ENCODE results near the gene MYO9B.
"Not testable (repeated sequence)": the region's sequence is repeated elsewhere in the genome, so short reads cannot be mapped to it uniquely, and the experiment has no call there.

MYO9B gene

GRCh38 chr19:17145546-17146497 is 70.2 kb downstream of the MYO9B start:
- DNase-seq (ENCODE audit: low spot score): no peak

GRCh38 chr19:17148130-17148529 is 72.6 kb downstream of the MYO9B start:
- no peak for DNase-seq (ENCODE audit: low spot score)

- no peak for DNase-seq (ENCODE audit: low spot score)
Measured at GRCh38 chr19:17149393-17150135, 74.0 kb downstream of the MYO9B start.

- no peak for DNase-seq (ENCODE audit: low spot score)
Measured at GRCh38 chr19:17153996-17154395, 78.4 kb downstream of the MYO9B start.

- DNase-seq (ENCODE audit: low spot score): no peak
Measured at GRCh38 chr19:17155251-17155650, 79.7 kb downstream of the MYO9B start.

GRCh38 chr19:17156296-17156946 is 80.8 kb downstream of the MYO9B start:
- no peak for DNase-seq (ENCODE audit: low spot score)

- no peak for DNase-seq (ENCODE audit: low spot score)
Measured at GRCh38 chr19:17156947-17157302, 81.3 kb downstream of the MYO9B start.

- DNase-seq (ENCODE audit: low spot score): no peak
Measured at GRCh38 chr19:17158584-17158983, 83.0 kb downstream of the MYO9B start.

GRCh38 chr19:17159466-17160393 is 84.2 kb downstream of the MYO9B start:
- no peak for DNase-seq (ENCODE audit: low spot score)

- DNase-seq (ENCODE audit: low spot score): no peak
Measured at GRCh38 chr19:17160908-17161307, 85.3 kb downstream of the MYO9B start.

GRCh38 chr19:17162131-17162530 is 86.6 kb downstream of the MYO9B start:
- not testable (repeated sequence) for DNase-seq (ENCODE audit: low spot score)

GRCh38 chr19:17162580-17162979 is 87.0 kb downstream of the MYO9B start:
- DNase-seq (ENCODE audit: low spot score): no peak

GRCh38 chr19:17163652-17164051 is 88.1 kb downstream of the MYO9B start:
- no peak for DNase-seq (ENCODE audit: low spot score)

GRCh38 chr19:17164639-17165038 is 89.1 kb downstream of the MYO9B start:
- DNase-seq (ENCODE audit: low spot score): no peak

- DNase-seq (ENCODE audit: low spot score): no peak
Measured at GRCh38 chr19:17165715-17166114, 90.1 kb downstream of the MYO9B start.

GRCh38 chr19:17170538-17171297 is 95.1 kb downstream of the MYO9B start:
- peak; percentile 40 for DNase-seq (ENCODE audit: low spot score)

GRCh38 chr19:17171874-17172273 is 96.3 kb downstream of the MYO9B start:
- DNase-seq (ENCODE audit: low spot score): no peak

- DNase-seq (ENCODE audit: low spot score): no peak
Measured at GRCh38 chr19:17172624-17173345, 97.2 kb downstream of the MYO9B start.

GRCh38 chr19:17178291-17178690 is 102.7 kb downstream of the MYO9B start:
- no peak for DNase-seq (ENCODE audit: low spot score)

Data from germinal center (tissue), 1 donor.